ENCODE data around the gene SLC11A1. TPM values are rescaled to one million over a fixed set of nuclear protein-coding genes. Genes with fewer than 3 reads are reported as not detected.
A peak's percentile ranks its signal among the peaks of the same experiment; 100 is the strongest.

The SLC11A1 gene
- total and polyA plus RNA-seq, 8 donors, result 4.2 to 20.4 (median 8.9) TPM; not detected in 1

DNA sequence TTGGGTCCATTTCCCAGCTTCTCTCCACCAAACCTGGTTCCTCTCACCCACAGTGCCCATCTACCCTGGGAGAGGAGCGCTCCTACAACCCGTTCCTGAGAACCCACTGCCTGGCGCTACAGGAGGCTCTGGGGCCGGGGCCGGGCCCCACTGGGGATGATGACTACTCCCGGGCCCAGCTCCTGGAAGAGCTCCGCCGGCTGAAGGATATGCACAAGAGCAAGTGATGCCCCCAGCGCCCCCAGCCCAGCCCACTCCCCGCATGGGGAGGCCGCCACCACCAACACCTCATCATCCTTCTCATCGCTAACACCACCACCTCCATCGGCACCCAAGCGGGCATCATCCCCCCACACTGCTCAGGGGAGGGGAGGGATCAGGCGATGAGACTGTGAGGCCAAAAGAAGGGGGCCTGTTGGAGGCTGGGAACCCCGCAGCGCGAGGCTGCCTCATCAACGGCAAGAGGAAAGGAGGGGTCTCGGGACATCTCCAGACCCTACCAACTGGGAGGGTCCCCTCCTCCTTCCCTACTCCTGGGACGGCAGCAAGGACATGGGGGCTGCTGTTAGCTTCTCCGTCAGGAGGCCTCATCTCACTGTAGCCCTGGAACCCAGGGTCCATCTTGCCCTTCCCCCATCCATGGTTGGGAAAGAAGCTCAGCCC lies 37.2 kb upstream of the SLC11A1 start:
- DNase-seq, result no peak
- Histone ChIP-seq H3K27ac (no peak overlapping the region), H3K36me3 (peaks cover 0 to 61% (median 54%) of the 10 kb centered on the region in 4 donors), H3K9me3 (no peaks in the 10 kb centered on the region), H3K4me1 (peaks cover 0 to 12% (median 5%) of the 10 kb centered on the region in 4 donors), H3K27me3 (no peaks in the 10 kb centered on the region), H3K4me3 (no peak overlapping the region)
- TF ChIP-seq, protein P1, sequence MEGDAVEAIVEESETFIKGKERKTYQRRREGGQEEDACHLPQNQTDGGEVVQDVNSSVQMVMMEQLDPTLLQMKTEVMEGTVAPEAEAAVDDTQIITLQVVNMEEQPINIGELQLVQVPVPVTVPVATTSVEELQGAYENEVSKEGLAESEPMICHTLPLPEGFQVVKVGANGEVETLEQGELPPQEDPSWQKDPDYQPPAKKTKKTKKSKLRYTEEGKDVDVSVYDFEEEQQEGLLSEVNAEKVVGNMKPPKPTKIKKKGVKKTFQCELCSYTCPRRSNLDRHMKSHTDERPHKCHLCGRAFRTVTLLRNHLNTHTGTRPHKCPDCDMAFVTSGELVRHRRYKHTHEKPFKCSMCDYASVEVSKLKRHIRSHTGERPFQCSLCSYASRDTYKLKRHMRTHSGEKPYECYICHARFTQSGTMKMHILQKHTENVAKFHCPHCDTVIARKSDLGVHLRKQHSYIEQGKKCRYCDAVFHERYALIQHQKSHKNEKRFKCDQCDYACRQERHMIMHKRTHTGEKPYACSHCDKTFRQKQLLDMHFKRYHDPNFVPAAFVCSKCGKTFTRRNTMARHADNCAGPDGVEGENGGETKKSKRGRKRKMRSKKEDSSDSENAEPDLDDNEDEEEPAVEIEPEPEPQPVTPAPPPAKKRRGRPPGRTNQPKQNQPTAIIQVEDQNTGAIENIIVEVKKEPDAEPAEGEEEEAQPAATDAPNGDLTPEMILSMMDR (IDR thresholded peaks at IDR 0.05), result no peak
- TF ChIP-seq EP300 (IDR thresholded peaks at IDR 0.05) (no peak), POLR2A (IDR thresholded peaks at IDR 0.05) (no peak), POLR2AphosphoS5 (IDR thresholded peaks at IDR 0.05) (no peak)
- 93 to 95% (median 93%) methylated on average over 9 to 22 of the region's 22 CpGs for WGBS, 5 donors
- intact Hi-C loops (cut with DNase I; ENCODE audit: low total_unique reads), result no loop called here

DNA sequence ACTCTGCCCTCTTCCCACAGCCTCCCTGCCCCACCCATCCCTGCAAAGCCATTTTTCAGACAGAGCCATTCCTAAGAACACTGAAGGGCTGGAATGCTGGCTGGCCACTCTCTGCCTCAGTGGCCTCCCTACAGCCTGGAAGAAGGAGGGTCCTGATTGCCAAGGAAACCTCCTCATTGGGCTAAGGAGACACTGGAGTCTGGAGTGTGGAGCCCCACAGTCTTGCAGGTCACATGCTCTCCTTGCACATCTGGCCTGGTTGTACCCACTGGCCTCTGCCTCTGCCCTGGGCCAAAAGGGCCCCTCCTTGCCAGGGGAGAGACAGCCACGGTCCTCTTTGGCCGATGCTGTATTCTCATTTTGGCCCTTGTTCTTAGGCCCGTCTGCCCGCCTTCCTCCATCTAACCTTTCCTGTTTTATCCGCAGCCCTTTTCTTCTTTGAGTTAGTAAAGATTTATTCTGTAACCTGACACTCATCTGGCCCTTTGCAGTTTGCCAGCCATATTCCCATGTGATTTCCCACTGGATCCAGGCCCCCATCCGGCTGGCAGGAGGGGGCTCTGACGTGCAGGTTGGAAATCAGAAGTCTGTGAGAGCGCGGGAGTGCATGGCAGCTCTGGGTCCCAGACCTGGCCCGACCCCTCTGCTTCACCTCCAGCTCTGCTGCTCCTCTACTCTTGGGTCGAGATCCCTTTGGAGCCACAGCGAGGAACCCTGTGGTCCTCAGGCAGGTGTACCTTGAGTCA lies 36.4 kb upstream of the SLC11A1 start:
- TF ChIP-seq EP300 (IDR thresholded peaks at IDR 0.05), result no peak
- no peak for TF ChIP-seq POLR2AphosphoS5 (IDR thresholded peaks at IDR 0.05)
- TF ChIP-seq, protein P1 (IDR thresholded peaks at IDR 0.05), result no peak
- Histone ChIP-seq H3K4me1 (peaks cover 0 to 12% (median 5%) of the 10 kb centered on the region in 4 donors), H3K27me3 (no peaks in the 10 kb centered on the region), H3K4me3 (no peak overlapping the region), H3K27ac (peak overlapping the region in 1 of 5 donors; percentile 31), H3K36me3 (peaks cover 0 to 54% (median 47%) of the 10 kb centered on the region in 4 donors), H3K9me3 (peaks cover 0 to 5% (median 0%) of the 10 kb centered on the region in 4 donors)
- 56 to 71% (median 58%) methylated on average over 11 to 12 of the region's 12 CpGs for WGBS, 5 donors
- peak in 1 of 2 donors; percentile 37 for DNase-seq
- intact Hi-C loops (cut with DNase I; ENCODE audit: low total_unique reads), result no loop called here

DNA sequence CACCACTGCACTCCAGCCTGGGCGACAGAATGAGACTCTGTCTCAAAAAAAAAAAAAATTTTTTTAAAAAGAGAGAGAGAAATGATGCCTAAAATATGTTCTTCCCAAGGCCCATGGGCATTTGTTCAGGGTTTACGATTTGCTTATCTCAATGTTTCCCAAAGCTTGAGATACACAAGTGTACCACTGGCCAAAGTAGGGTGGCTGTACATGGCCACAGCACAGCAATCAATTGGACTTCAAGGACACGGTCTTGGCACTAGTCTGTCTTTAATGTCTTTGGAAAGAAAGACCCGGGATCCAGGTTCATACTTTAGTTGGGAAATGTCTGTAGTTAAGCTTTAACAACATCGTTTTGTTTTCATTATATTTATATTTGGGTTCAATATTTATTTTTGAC lies 34.9 kb upstream of the SLC11A1 start:
- Histone ChIP-seq H3K4me3 (no peak overlapping the region), H3K4me1 (peaks cover 0 to 12% (median 5%) of the 10 kb centered on the region in 4 donors), H3K9me3 (peaks cover 0 to 20% (median 7%) of the 10 kb centered on the region in 4 donors), H3K36me3 (peaks cover 0 to 41% (median 38%) of the 10 kb centered on the region in 4 donors), H3K27me3 (no peaks in the 10 kb centered on the region), H3K27ac (no peak overlapping the region)
- DNase-seq, result no peak
- no peak for TF ChIP-seq EP300 (IDR thresholded peaks at IDR 0.05)
- TF ChIP-seq POLR2A (IDR thresholded peaks at IDR 0.05), result no peak
- no peak for TF ChIP-seq POLR2AphosphoS5 (IDR thresholded peaks at IDR 0.05)
- TF ChIP-seq, protein P1 (IDR thresholded peaks at IDR 0.05), result no peak
- intact Hi-C loops (cut with DNase I; ENCODE audit: low total_unique reads), result no loop called here
- WGBS, 5 donors, result 62 to 76% (median 68%) methylated on average over 5 of the region's 5 CpGs

DNA sequence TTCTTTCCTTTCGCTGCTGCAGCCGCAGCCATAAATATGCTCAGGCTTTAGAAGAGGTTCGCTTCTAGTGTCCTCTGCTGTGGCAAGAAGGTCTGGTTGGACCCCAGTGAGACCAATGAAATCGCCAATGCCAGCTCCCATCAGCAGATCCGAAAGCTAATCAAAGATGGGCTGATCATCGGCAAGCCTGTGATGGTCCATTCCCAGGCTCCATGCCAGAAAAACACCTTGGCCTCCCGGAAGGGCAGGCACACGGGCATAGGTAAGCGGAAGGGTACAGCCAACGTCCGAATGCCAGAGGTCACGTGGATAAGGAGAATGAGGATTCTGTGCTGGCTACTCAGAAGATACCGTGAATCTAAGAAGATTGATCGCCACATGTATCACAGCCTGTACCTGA lies 28.0 kb upstream of the SLC11A1 start:
- Histone ChIP-seq H3K27me3 (no peaks in the 10 kb centered on the region), H3K4me1 (peaks cover 0 to 33% (median 23%) of the 10 kb centered on the region in 4 donors), H3K4me3 (no peak overlapping the region), H3K36me3 (no peaks in the 10 kb centered on the region), H3K27ac (peak overlapping the region in 1 of 5 donors; percentile 42), H3K9me3 (peaks cover 0 to 22% (median 8%) of the 10 kb centered on the region in 4 donors)
- no peak for DNase-seq
- 77 to 81% (median 79%) methylated on average over 14 of the region's 14 CpGs for WGBS, 5 donors
- intact Hi-C loops (cut with DNase I; ENCODE audit: low total_unique reads), result no loop called here
- no peak for TF ChIP-seq POLR2A (IDR thresholded peaks at IDR 0.05)
- TF ChIP-seq, protein P1 (IDR thresholded peaks at IDR 0.05), result no peak
- no peak for TF ChIP-seq POLR2AphosphoS5 (IDR thresholded peaks at IDR 0.05)
- TF ChIP-seq EP300 (IDR thresholded peaks at IDR 0.05), result no peak

All from stomach (tissue), 9 donors.